Kidney (tissue), 14 donors: ENCODE results near the gene CBX5. TPM values are rescaled to one million over a fixed set of nuclear protein-coding genes. Genes with fewer than 3 reads are reported as not detected.
"Not testable (repeated sequence)": the region's sequence is repeated elsewhere in the genome, so short reads cannot be mapped to it uniquely, and the experiment has no call there.

Source experiments
- DNase-seq, 5 donors: peaks; one replicate each; pipeline ENCODE4 v3.0.0-alpha.2; 2013 to 2020
- FAIRE-seq: peaks from 2 replicates; lab custom pipeline; 2012; peaks lifted over from hg19 to GRCh38; lab: Jason Lieb, UNC
- H3K27ac ChIP-seq, 2 donors: one replicate each; pipeline ENCODE4 v1.7.0; 2013; ENCODE audit warnings: low read depth in 2 of 2, low read length in 2 of 2, inconsistent platforms in 1 of 2
- H3K27me3 ChIP-seq: one replicate; pipeline ENCODE4 v1.7.1; 2013; ENCODE audit warnings: low read length, inconsistent platforms; ENCODE audit not compliant: control insufficient read depth, insufficient read depth
- H3K36me3 ChIP-seq, 3 donors: one replicate each; pipeline versions ENCODE4 v1.7.0 to v1.7.1; 2013; ENCODE audit warnings: low read length in 3 of 3, control low read depth in 1 of 3, inconsistent platforms in 1 of 3; ENCODE audit not compliant: insufficient read depth in 3 of 3, control insufficient read depth in 2 of 3
- H3K4me1 ChIP-seq, 3 donors: one replicate each; pipeline versions ENCODE4 v1.7.0 to v1.7.1; 2013; ENCODE audit warnings: low read length in 3 of 3, inconsistent platforms in 1 of 3, low read depth in 1 of 3; ENCODE audit not compliant: control insufficient read depth in 2 of 3, insufficient read depth in 2 of 3
- H3K4me3 ChIP-seq, 3 donors: one replicate each; pipeline versions ENCODE4 v1.7.0 to v1.8.1; 2013; ENCODE audit warnings: low read length in 3 of 3, control low read depth in 1 of 3, inconsistent platforms in 1 of 3
- H3K9ac ChIP-seq, 3 donors: one replicate each; pipeline versions ENCODE4 v1.7.0 to v1.7.1; 2013; ENCODE audit warnings: low read length in 3 of 3, control low read depth in 1 of 3, inconsistent platforms in 1 of 3
- H3K9me3 ChIP-seq, 3 donors: one replicate each; pipeline versions ENCODE4 v1.7.0 to v1.7.1; 2013; ENCODE audit warnings: low read length in 3 of 3, control low read depth in 1 of 3, inconsistent platforms in 1 of 3; ENCODE audit not compliant: control insufficient read depth in 2 of 3, insufficient read depth in 1 of 3
- intact Hi-C: fragments of 100-400 bp; cut with DNase I; formaldehyde crosslinking; loops from one replicate; pipeline ENCODE4 v1.11.1; 2022
- polyA plus RNA-seq: library from polyadenylated mRNA; stranded (reverse); fragments of 350-450 nt; fragmentation: Illumina TruSeq; extraction: RNeasy Lipid Tissue Mini Kit (QIAGEN cat#74804); gene quantifications from one replicate; pipeline ENCODE4 v1.2.3, GENCODE V29; 2014; ENCODE audit warnings: low read depth, low replicate concordance; ENCODE audit not compliant: insufficient read depth
- total RNA-seq: library from RNA; stranded (reverse); fragmentation: NEBNext Ultra II Directional; extraction: Animal tissue kit (Norgen Biotek cat#: 25700); gene quantifications from one replicate; pipeline ENCODE4 v1.2.1, GENCODE V29; 2021
- TF ChIP-seq, protein P1 (sequence below): IDR thresholded peaks from 3 replicates; pipeline ENCODE4 v1.5.1; 2012; ENCODE audit warnings: mild to moderate bottlenecking, moderate library complexity, borderline replicate concordance; ENCODE audit not compliant: insufficient read depth; ENCODE audit errors: extremely low read depth
- donor health status: control.
- donor health status: control.
- donor health status: control.
- donor health status: control.
- donor health status: control.
- donor health status: DM: yes; HTN: yes; CAD: no.
- donor health status: Normal renal cell carcinoma (clear cell type).

The CBX5 gene
- total and polyA plus RNA-seq, 2 donors from 2014 or later = 15.0 to 112 TPM

DNA sequence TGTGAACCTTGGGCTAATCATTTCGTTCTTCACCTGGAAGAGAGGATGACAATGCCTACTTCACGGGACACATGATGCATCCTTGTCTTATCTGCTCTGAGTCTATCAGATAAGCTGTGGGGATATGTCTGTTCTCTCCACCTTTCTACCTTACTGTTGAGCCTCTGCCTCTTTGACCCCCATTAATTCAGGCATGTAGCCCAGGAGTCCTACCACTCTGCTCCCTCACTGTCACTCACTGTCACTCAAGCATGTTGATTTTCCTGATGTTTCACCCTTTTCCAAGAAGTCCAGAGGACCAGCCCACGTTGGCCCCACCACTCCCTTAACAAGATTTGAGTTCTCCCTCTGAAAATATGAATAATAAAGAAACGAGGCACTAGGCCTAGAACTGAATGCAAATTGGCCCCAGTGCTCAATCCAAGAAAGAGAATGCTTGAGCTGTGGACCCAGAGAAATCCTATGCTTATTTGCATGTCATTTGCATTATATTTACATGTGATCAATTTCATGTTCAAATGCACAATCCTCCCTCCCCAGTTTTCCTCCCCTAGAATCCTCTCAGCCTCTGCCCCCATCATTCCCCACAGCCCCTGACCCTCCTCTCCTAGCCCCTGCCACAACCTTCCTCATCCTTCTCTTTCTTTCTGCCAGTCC lies 84.7 kb downstream of the CBX5 start:
- no peak for FAIRE-seq
- Histone ChIP-seq H3K9me3 (no peaks in the 10 kb centered on the region), H3K27me3 (no peaks in the 10 kb centered on the region), H3K4me3 (no peak overlapping the region), H3K27ac (no peak overlapping the region), H3K4me1 (peaks cover 0 to 13% (median 9%) of the 10 kb centered on the region in 3 donors), H3K36me3 (no peaks in the 10 kb centered on the region), H3K9ac (no peak overlapping the region)
- DNase-seq = no peak
- intact Hi-C loops = loop anchor here (5.0 kb wide), 1 partner anchor 183 kb away; no protein-coding TSS in a partner anchor
- TF ChIP-seq, protein P1, sequence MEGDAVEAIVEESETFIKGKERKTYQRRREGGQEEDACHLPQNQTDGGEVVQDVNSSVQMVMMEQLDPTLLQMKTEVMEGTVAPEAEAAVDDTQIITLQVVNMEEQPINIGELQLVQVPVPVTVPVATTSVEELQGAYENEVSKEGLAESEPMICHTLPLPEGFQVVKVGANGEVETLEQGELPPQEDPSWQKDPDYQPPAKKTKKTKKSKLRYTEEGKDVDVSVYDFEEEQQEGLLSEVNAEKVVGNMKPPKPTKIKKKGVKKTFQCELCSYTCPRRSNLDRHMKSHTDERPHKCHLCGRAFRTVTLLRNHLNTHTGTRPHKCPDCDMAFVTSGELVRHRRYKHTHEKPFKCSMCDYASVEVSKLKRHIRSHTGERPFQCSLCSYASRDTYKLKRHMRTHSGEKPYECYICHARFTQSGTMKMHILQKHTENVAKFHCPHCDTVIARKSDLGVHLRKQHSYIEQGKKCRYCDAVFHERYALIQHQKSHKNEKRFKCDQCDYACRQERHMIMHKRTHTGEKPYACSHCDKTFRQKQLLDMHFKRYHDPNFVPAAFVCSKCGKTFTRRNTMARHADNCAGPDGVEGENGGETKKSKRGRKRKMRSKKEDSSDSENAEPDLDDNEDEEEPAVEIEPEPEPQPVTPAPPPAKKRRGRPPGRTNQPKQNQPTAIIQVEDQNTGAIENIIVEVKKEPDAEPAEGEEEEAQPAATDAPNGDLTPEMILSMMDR = no peak

DNA sequence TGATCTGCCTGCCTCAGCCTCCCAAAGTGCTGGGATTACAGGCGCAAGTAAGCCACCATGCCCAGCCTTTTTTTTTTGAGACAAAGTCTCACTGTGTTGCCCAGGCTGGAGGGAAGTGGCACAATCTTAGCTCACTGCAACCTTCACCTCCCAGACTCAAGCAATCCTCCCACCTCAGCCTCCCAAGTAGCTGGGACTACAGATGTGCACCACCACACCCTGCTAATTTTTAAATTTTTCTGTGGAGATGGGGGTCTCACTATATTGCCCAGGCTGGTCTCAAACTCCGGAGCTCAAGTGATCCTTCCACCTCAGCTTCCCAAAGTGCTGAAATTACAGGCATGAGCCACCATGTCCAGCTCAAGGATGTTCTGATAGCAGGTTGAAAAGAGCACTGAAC lies 85.3 kb downstream of the CBX5 start:
- H3K4me1 ChIP-seq = peaks cover 0 to 13% (median 9%) of the 10 kb centered on the region in 3 donors
- not testable (repeated sequence) for H3K36me3 ChIP-seq, DNase-seq, FAIRE-seq, H3K9me3 ChIP-seq, H3K9ac ChIP-seq, H3K27me3 ChIP-seq, H3K4me3 ChIP-seq, H3K27ac ChIP-seq
- intact Hi-C loops = loop anchor here (5.0 kb wide), 2 partner anchors 167 to 182 kb away; partner anchors contain the start of gene HOXC6

DNA sequence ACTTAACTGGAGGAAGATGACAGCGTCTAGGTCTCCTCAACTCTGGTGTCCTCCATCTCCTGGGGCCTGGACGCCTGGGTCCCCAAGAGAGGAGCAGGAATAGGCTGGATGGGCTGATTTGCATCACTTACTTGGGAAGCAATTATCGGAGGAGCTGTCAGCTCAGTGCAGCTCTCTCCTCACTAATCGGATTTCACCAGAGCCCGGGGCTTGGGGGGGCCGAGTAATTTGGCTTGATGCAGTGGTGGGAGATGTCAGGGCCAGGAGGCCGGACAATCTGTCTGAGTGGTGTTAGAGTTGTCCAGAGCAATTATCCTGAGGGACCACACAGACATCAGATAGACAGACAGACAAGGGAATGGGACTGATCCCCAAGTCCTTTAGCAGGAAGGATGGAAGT lies 86.5 kb downstream of the CBX5 start:
- Histone ChIP-seq H3K36me3 (no peaks in the 10 kb centered on the region), H3K27ac (no peak overlapping the region), H3K9ac (no peak overlapping the region), H3K9me3 (no peaks in the 10 kb centered on the region), H3K27me3 (no peaks in the 10 kb centered on the region), H3K4me1 (peaks cover 0 to 16% (median 9%) of the 10 kb centered on the region in 3 donors), H3K4me3 (no peak overlapping the region)
- DNase-seq (no peak), FAIRE-seq (no peak)
- intact Hi-C loops = loop anchor here (5.0 kb wide), 1 partner anchor 166 kb away; the partner anchor contains the start of gene HOXC6
- TF ChIP-seq, protein P1 = no peak

DNA sequence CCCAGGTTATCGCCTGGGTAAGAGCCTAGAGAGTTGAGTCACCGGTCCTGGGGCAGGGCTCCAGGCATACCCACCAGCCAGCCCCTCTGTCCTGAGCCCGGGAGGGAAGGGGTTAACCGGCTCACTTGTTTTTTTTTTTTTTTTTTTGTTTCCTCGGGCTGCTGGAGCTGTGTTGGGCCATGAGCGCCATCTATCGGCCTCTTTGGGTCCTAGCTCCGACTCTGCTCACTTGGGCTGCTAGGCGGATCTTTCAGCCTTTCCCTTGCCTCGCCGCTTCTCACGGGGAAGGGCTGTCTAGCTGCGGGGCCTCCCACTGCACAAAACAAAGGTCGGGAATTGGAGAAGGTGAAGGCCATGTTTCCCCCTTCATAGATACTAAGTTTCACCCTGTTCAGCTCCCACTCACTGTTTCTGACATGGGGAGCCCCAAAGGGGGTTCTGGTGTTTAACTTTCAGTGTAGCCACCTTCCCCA lies 88.3 kb downstream of the CBX5 start:
- Histone ChIP-seq H3K9me3 (no peaks in the 10 kb centered on the region), H3K4me1 (peaks cover 0 to 12% (median 6%) of the 10 kb centered on the region in 3 donors), H3K9ac (peak overlapping the region in 1 of 3 donors; percentile 16), H3K4me3 (no peak overlapping the region), H3K27me3 (no peaks in the 10 kb centered on the region), H3K27ac (no peak overlapping the region), H3K36me3 (peaks cover 0 to 3% (median 0%) of the 10 kb centered on the region in 3 donors)
- TF ChIP-seq, protein P1 = peak; percentile 93
- peak; percentile 92 to 97 (median 95) for DNase-seq
- intact Hi-C loops = loop anchor here (5.0 kb wide), 1 partner anchor 164 kb away; the partner anchor contains the start of gene HOXC6
- no peak for FAIRE-seq
